DMS 273 (cell line): ENCODE data around the gene DENND2A.
A peak's percentile ranks its signal among the peaks of the same experiment; 100 is the strongest.

Source experiments
- DNase-seq: peaks from one replicate; lab custom pipeline; 2025; ENCODE audit not compliant: unreplicated experiment; lab: John Stamatoyannopoulos, UW

DENND2A gene

GRCh38 chr7:140476698-140477261 is 163.8 kb downstream of the DENND2A start:
- no peak for DNase-seq

- DNase-seq = peak; percentile 87
These were observed 164.8 kb downstream of the DENND2A start for GRCh38 chr7:140475747-140476333.
